HG02571 (cell line): Measurements from ENCODE around the gene SIL1.

ENCODE experiments used
- ATAC-seq: cut with Tn5 transposase; IDR thresholded peaks from one replicate; pipeline ENCODE4 v1.9.1; 2021; ENCODE audit warnings: mild to moderate bottlenecking, moderate library complexity; ENCODE audit not compliant: unreplicated experiment

The SIL1 gene

GRCh38 chr5:138964647-138965201, 233.4 kb downstream of the SIL1 start:
- no peak for ATAC-seq

GRCh38 chr5:138963763-138964371, 234.3 kb downstream of the SIL1 start:
- no peak for ATAC-seq

- no peak for ATAC-seq
Observed at GRCh38 chr5:138962614-138963370, 235.4 kb downstream of the SIL1 start.

GRCh38 chr5:138961729-138962128, 236.4 kb downstream of the SIL1 start:
- no peak for ATAC-seq

GRCh38 chr5:138961221-138961620, 236.9 kb downstream of the SIL1 start:
- no peak for ATAC-seq

- ATAC-seq, result no peak
Observed at GRCh38 chr5:138960145-138960692, 237.9 kb downstream of the SIL1 start.

GRCh38 chr5:138956801-138957200, 241.4 kb downstream of the SIL1 start:
- ATAC-seq, result no peak

- no peak for ATAC-seq
Observed at GRCh38 chr5:138955671-138956295, 242.4 kb downstream of the SIL1 start.

- ATAC-seq, result no peak
Observed at GRCh38 chr5:138955013-138955660, 243.0 kb downstream of the SIL1 start.

- no peak for ATAC-seq
Observed at GRCh38 chr5:138954257-138955012, 243.7 kb downstream of the SIL1 start.

- no peak for ATAC-seq
Observed at GRCh38 chr5:138953387-138954256, 244.5 kb downstream of the SIL1 start.

- ATAC-seq, result no peak
Observed at GRCh38 chr5:138952962-138953361, 245.2 kb downstream of the SIL1 start.

- ATAC-seq, result no peak
Observed at GRCh38 chr5:138951986-138952735, 246.0 kb downstream of the SIL1 start.

- no peak for ATAC-seq
Observed at GRCh38 chr5:138951091-138951985, 246.8 kb downstream of the SIL1 start.

GRCh38 chr5:138950421-138951031, 247.6 kb downstream of the SIL1 start:
- ATAC-seq, result no peak

GRCh38 chr5:138949988-138950387, 248.2 kb downstream of the SIL1 start:
- ATAC-seq, result no peak

- ATAC-seq, result no peak
Observed at GRCh38 chr5:138949223-138949574, 249.0 kb downstream of the SIL1 start.
